ENCODE measurements around the gene DNAH14. TPM values are rescaled to one million over a fixed set of nuclear protein-coding genes. Genes with fewer than 3 reads are reported as not detected.

Gene DNAH14
- total and polyA plus RNA-seq, 2 of the 4 experiments (the other 2 are of a cell fraction), result 2.7 to 3.6 TPM

DNA sequence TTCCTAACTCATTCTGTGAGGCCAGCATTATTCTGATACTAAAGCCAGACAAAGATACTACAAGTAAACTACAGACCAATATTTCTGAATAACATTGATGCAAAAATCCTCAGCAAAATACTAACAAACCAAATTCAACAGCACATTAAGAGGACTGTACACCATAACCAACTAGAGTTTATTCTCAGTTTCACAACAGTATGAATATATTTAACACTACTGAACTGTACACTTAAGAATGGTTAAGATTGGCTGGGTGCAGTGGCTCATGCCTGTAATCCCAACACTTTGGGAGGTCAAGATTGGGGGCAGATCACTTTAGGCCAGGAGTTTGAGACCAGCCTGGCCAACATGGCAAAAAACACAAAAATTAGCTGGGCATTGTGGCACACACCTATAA lies 421.4 kb downstream of the DNAH14 start:
- no peak overlapping the region for H4K5ac ChIP-seq (ENCODE audit: low read depth, low read length)
- H3K56ac ChIP-seq (ENCODE audit: extremely low read depth, insufficient read depth, low read length), result no peak overlapping the region
- in situ Hi-C loops (cut with MboI; ENCODE audit: low sequenced_read_pairs) (no loop called here), dilution Hi-C loops (cut with HindIII; ENCODE audit: low sequenced_read_pairs, unreplicated experiment) (no loop called here), intact Hi-C loops (cut with micrococcal nuclease) (no loop called here)
- no peak overlapping the region for H2AK9ac ChIP-seq (replicated peaks; ENCODE audit: low read depth, low read length, poor library complexity)
- ATAC-seq (ENCODE audit: low read depth), result no peak
- H3K36me3 ChIP-seq (ENCODE audit: control insufficient read depth, insufficient read depth, low read length), result no peaks in the 10 kb centered on the region
- TF ChIP-seq RAD21 (IDR thresholded peaks at IDR 0.05; ENCODE audit: low read length) (no peak), SMC3 (IDR thresholded peaks at IDR 0.05; ENCODE audit: low read depth, low read length) (no peak), POLR2A (IDR thresholded peaks at IDR 0.05; ENCODE audit: low read depth, low read length) (no peak), BHLHE40 (IDR thresholded peaks at IDR 0.05; ENCODE audit: low read depth, low read length) (no peak), CHD1 (IDR thresholded peaks at IDR 0.05; ENCODE audit: low read depth, low read length) (no peak), MAFK (IDR thresholded peaks at IDR 0.05; ENCODE audit: low read depth, low read length) (no peak), FOS (IDR thresholded peaks at IDR 0.05; ENCODE audit: low read depth, low read length) (no peak), RFX5 (IDR thresholded peaks at IDR 0.05; ENCODE audit: low read depth, low read length) (no peak), CEBPB (IDR thresholded peaks at IDR 0.05; ENCODE audit: low read depth, low read length) (no peak), MAZ (IDR thresholded peaks at IDR 0.05; ENCODE audit: borderline replicate concordance, low read depth, low read length) (no peak), RCOR1 (IDR thresholded peaks at IDR 0.05; ENCODE audit: insufficient replicate concordance, low read length) (no peak), MXI1 (IDR thresholded peaks at IDR 0.05; ENCODE audit: borderline replicate concordance, low read depth, low read length) (no peak), NFE2L2 (IDR thresholded peaks at IDR 0.05; ENCODE audit: low read depth, low read length) (no peak)
- TF ChIP-seq, protein P1, sequence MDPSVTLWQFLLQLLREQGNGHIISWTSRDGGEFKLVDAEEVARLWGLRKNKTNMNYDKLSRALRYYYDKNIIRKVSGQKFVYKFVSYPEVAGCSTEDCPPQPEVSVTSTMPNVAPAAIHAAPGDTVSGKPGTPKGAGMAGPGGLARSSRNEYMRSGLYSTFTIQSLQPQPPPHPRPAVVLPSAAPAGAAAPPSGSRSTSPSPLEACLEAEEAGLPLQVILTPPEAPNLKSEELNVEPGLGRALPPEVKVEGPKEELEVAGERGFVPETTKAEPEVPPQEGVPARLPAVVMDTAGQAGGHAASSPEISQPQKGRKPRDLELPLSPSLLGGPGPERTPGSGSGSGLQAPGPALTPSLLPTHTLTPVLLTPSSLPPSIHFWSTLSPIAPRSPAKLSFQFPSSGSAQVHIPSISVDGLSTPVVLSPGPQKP (IDR thresholded peaks at IDR 0.05; ENCODE audit: borderline replicate concordance, low read depth, low read length), result no peak
- TF ChIP-seq, protein P2, sequence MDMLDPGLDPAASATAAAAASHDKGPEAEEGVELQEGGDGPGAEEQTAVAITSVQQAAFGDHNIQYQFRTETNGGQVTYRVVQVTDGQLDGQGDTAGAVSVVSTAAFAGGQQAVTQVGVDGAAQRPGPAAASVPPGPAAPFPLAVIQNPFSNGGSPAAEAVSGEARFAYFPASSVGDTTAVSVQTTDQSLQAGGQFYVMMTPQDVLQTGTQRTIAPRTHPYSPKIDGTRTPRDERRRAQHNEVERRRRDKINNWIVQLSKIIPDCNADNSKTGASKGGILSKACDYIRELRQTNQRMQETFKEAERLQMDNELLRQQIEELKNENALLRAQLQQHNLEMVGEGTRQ (IDR thresholded peaks at IDR 0.05; ENCODE audit: low read depth, low read length), result no peak
- TF ChIP-seq, protein P3, sequence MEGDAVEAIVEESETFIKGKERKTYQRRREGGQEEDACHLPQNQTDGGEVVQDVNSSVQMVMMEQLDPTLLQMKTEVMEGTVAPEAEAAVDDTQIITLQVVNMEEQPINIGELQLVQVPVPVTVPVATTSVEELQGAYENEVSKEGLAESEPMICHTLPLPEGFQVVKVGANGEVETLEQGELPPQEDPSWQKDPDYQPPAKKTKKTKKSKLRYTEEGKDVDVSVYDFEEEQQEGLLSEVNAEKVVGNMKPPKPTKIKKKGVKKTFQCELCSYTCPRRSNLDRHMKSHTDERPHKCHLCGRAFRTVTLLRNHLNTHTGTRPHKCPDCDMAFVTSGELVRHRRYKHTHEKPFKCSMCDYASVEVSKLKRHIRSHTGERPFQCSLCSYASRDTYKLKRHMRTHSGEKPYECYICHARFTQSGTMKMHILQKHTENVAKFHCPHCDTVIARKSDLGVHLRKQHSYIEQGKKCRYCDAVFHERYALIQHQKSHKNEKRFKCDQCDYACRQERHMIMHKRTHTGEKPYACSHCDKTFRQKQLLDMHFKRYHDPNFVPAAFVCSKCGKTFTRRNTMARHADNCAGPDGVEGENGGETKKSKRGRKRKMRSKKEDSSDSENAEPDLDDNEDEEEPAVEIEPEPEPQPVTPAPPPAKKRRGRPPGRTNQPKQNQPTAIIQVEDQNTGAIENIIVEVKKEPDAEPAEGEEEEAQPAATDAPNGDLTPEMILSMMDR (conservative IDR thresholded peaks at IDR 0.05; ENCODE audit: low read depth, low read length), result no peak
- H4K20me1 ChIP-seq (ENCODE audit: insufficient read depth, low read length), result no peaks in the 10 kb centered on the region
- H4K91ac ChIP-seq (ENCODE audit: insufficient read depth, low read depth, low read length), result no peak overlapping the region
- H2BK15ac ChIP-seq (ENCODE audit: low read depth, low read length), result no peak overlapping the region
- H3K4me1 ChIP-seq (ENCODE audit: control insufficient read depth, insufficient read depth, low read length), result no peaks in the 10 kb centered on the region
- no peak overlapping the region for H3K4ac ChIP-seq (ENCODE audit: low read depth, low read length)
- no peaks in the 10 kb centered on the region for H3K9me1 ChIP-seq (ENCODE audit: insufficient read depth, low read length)
- no peak overlapping the region for H3K18ac ChIP-seq (ENCODE audit: low read depth, low read length)
- no peak overlapping the region for H3K14ac ChIP-seq (replicated peaks; ENCODE audit: low read depth, low read length)
- H3K9ac ChIP-seq (ENCODE audit: low read depth, low read length), result no peak overlapping the region
- H2AFZ ChIP-seq (replicated peaks; ENCODE audit: low read length, poor library complexity), result no peak overlapping the region
- H2BK20ac ChIP-seq (ENCODE audit: low read depth, low read length), result no peak overlapping the region
- H3K79me1 ChIP-seq (ENCODE audit: low read depth in 1 of 2, low read length in 2 of 2), result no peaks in the 10 kb centered on the region
- POLR2A ChIA-PET (ENCODE audit: unreplicated experiment), result no interaction called here
- no peak overlapping the region for H3K4me3 ChIP-seq (ENCODE audit: insufficient read depth, low read depth, low read length)
- DNase-seq, result no peak
- no peak overlapping the region for H2BK120ac ChIP-seq (ENCODE audit: low read depth, low read length)
- CTCF ChIA-PET, result no interaction called here
- no peak overlapping the region for H2BK5ac ChIP-seq (ENCODE audit: low read depth, low read length, poor library complexity, severe bottlenecking)
- no peak overlapping the region for H3K23ac ChIP-seq (ENCODE audit: low read depth, low read length)
- no peak overlapping the region for H3K27ac ChIP-seq (ENCODE audit: insufficient read depth, low read length)
- BruUV-seq (replicated peaks), result no TSS peak
- no peak overlapping the region for H3K4me2 ChIP-seq (ENCODE audit: low read depth, low read length)
- H2AK5ac ChIP-seq (ENCODE audit: low read depth, low read length), result no peak overlapping the region
- H3K27me3 ChIP-seq (ENCODE audit: control insufficient read depth, insufficient read depth, low read length), result no peaks in the 10 kb centered on the region
- H4K8ac ChIP-seq (ENCODE audit: low read depth in 2 of 2, low read length in 2 of 2), result no peak overlapping the region
- H3K9me3 ChIP-seq (ENCODE audit: control insufficient read depth, insufficient read depth, low read length), result no peaks in the 10 kb centered on the region

Data from IMR-90 (cell line).